ENCODE data around the gene TIMM44. TPM values are rescaled to one million over a fixed set of nuclear protein-coding genes. Genes with fewer than 3 reads are reported as not detected.

Gene TIMM44
- total and polyA plus RNA-seq, 8 donors, result 19.8 to 83.1 (median 27.0) TPM

GRCh38 chr19:7879836-7880235 lies 63.6 kb downstream of the TIMM44 start:
- TF ChIP-seq, protein P1, sequence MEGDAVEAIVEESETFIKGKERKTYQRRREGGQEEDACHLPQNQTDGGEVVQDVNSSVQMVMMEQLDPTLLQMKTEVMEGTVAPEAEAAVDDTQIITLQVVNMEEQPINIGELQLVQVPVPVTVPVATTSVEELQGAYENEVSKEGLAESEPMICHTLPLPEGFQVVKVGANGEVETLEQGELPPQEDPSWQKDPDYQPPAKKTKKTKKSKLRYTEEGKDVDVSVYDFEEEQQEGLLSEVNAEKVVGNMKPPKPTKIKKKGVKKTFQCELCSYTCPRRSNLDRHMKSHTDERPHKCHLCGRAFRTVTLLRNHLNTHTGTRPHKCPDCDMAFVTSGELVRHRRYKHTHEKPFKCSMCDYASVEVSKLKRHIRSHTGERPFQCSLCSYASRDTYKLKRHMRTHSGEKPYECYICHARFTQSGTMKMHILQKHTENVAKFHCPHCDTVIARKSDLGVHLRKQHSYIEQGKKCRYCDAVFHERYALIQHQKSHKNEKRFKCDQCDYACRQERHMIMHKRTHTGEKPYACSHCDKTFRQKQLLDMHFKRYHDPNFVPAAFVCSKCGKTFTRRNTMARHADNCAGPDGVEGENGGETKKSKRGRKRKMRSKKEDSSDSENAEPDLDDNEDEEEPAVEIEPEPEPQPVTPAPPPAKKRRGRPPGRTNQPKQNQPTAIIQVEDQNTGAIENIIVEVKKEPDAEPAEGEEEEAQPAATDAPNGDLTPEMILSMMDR (IDR thresholded peaks at IDR 0.05), result no peak
- ATAC-seq, result no peak
- Histone ChIP-seq H3K27ac (no peak overlapping the region), H3K4me1 (no peaks in the 10 kb centered on the region), H3K27me3 (no peaks in the 10 kb centered on the region), H3K9me3 (no peaks in the 10 kb centered on the region), H3K4me3 (no peak overlapping the region), H3K36me3 (no peaks in the 10 kb centered on the region)
- 77 to 85% methylated on average over 19 of the region's 19 CpGs for WGBS, 2 donors
- intact Hi-C loops (cut with DNase I), result no loop called here
- DNase-seq, result no peak
- no peak for FAIRE-seq

DNA sequence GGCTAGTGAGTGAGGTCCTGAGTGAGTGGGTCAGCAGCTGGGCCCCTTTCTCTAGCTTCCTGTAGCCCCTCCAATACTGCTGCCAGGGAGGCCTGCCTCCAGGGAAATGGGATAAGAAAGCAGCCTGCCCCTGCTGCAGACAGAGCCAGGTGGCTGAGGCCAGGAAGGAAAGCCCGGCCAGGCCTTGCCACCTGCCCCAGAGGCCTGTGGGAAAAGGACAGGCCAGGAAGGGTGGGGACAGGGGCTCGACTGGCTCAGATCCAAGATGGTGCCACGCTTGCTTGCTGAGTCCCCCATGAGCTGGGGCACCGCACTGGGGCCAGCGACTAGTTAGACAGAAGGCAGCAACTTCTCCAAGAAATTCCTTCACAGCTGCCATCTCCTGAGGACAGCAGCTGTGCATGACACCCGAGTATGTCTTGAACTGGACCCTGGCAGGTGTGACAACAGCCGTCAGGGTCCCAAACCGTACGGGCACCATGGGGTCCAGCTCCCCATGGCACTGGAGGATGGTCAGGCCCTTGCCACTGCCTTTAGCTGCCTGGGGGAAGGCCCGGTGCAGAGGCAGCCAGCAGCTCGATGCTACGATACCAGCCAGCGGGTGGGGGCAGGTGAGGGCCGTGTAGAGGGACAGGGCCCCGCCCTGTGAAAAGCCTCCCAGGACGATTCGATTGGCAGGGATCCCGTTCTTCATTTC lies 64.2 kb downstream of the TIMM44 start:
- ATAC-seq, result no peak
- TF ChIP-seq, protein P1 (IDR thresholded peaks at IDR 0.05), result no peak
- intact Hi-C loops (cut with DNase I), result no loop called here
- peak in 1 of 6 donors; percentile 41 for DNase-seq
- no peak for FAIRE-seq
- 68 to 70% methylated on average over 18 of the region's 18 CpGs for WGBS, 2 donors
- Histone ChIP-seq H3K4me1 (no peaks in the 10 kb centered on the region), H3K4me3 (no peak overlapping the region), H3K9me3 (no peaks in the 10 kb centered on the region), H3K27me3 (no peaks in the 10 kb centered on the region), H3K36me3 (no peaks in the 10 kb centered on the region), H3K27ac (no peak overlapping the region)

DNA sequence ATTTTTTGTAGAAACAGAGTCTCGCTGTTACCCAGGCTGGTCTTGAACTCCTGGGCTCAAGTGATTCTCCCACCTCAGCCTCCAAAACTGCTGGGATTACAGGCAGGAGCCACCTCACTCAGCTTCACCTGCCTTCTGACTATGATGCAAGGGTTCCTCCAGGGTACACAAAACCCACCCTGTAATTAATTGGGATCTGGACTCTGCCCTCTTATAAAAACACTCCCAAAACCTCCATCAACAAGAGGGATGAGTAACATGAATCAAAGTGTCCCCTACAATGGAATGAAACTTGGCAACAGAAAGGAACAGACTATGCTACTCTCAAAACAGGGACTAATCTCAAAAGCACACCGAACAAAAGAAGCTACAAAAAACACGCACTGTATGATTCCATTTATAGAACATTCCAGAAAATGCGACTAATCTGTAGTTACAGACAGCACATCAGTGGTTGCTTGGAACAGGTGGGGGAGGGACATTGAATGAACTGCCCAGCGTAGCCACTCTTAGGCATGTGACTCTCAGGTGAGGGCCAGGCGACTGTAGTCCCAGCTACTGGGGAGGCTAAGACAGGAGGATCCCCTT lies 66.1 kb downstream of the TIMM44 start:
- DNase-seq (no peak), FAIRE-seq (no peak), ATAC-seq (no peak)
- Histone ChIP-seq H3K27me3 (no peaks in the 10 kb centered on the region), H3K27ac (no peak overlapping the region), H3K9me3 (no peaks in the 10 kb centered on the region), H3K36me3 (no peaks in the 10 kb centered on the region), H3K4me1 (no peaks in the 10 kb centered on the region), H3K4me3 (no peak overlapping the region)
- intact Hi-C loops (cut with DNase I), result no loop called here
- TF ChIP-seq, protein P1 (IDR thresholded peaks at IDR 0.05), result no peak
- 62 to 77% methylated on average over 6 of the region's 6 CpGs for WGBS, 2 donors

Other genes starting within 250 kb of the TIMM44 start
- gene FCER2, start 241.5 kb downstream of the TIMM44 start, total RNA-seq, result under 1 TPM in 2 of 6 donors, not detected in 4; 0.19 to 0.51 TPM
- under 1 TPM in 1 of 2 donors, not detected in 1; 0.08 TPM for gene FCER2, start 241.5 kb downstream of the TIMM44 start, polyA plus RNA-seq
- 1 to 10 TPM in 1 of 6 donors, under 1 TPM in 2, not detected in 3; 0.16 to 1.1 (median 0.90) TPM for gene CLEC4G, start 211.6 kb downstream of the TIMM44 start, total RNA-seq
- gene CLEC4G, start 211.6 kb downstream of the TIMM44 start, polyA plus RNA-seq, result under 1 TPM; 0.09 to 0.68 TPM
- 1 to 10 TPM in 3 of 6 donors, under 1 TPM in 3; 0.23 to 7.0 (median 1.5) TPM for gene CD209, start 196.1 kb downstream of the TIMM44 start, total RNA-seq
- gene CD209, start 196.1 kb downstream of the TIMM44 start, polyA plus RNA-seq, result under 1 TPM; 0.19 to 0.49 TPM
- gene CLEC4M, start 180.4 kb downstream of the TIMM44 start, total RNA-seq, result not detected
- gene CLEC4M, start 180.4 kb downstream of the TIMM44 start, polyA plus RNA-seq, result not detected
- 1 to 10 TPM; 3.0 to 5.2 (median 4.6) TPM for gene EVI5L, start 113.4 kb downstream of the TIMM44 start, total RNA-seq
- gene EVI5L, start 113.4 kb downstream of the TIMM44 start, polyA plus RNA-seq, result 1 to 10 TPM; 7.6 to 9.1 TPM
- 1 to 10 TPM; 1.6 to 2.1 (median 1.8) TPM for gene PRR36, start 69.3 kb downstream of the TIMM44 start, total RNA-seq
- gene PRR36, start 69.3 kb downstream of the TIMM44 start, polyA plus RNA-seq, result 1 to 10 TPM; 2.8 to 3.1 TPM
- 1 to 10 TPM; 4.6 to 6.1 (median 5.0) TPM for gene LRRC8E, start 55.2 kb downstream of the TIMM44 start, total RNA-seq
- gene LRRC8E, start 55.2 kb downstream of the TIMM44 start, polyA plus RNA-seq, result 1 to 10 TPM; 2.6 to 3.2 TPM
- gene MAP2K7, start 39.8 kb downstream of the TIMM44 start, total RNA-seq, result 10 to 100 TPM; 13.9 to 21.0 (median 16.1) TPM
- 10 to 100 TPM; 21.6 to 45.3 TPM for gene MAP2K7, start 39.8 kb downstream of the TIMM44 start, polyA plus RNA-seq
- gene TGFBR3L, start 28.8 kb downstream of the TIMM44 start, total RNA-seq, result 1 to 10 TPM in 1 of 6 donors, under 1 TPM in 4, not detected in 1; 0.16 to 1.1 (median 0.52) TPM
- 1 to 10 TPM in 1 of 2 donors, not detected in 1; 2.2 TPM for gene TGFBR3L, start 28.8 kb downstream of the TIMM44 start, polyA plus RNA-seq
- gene SNAPC2, start 23.3 kb downstream of the TIMM44 start, total RNA-seq, result 10 to 100 TPM in 1 of 6 donors, 1 to 10 TPM in 5; 4.9 to 11.3 (median 6.7) TPM
- gene SNAPC2, start 23.3 kb downstream of the TIMM44 start, polyA plus RNA-seq, result 10 to 100 TPM; 10.6 to 12.0 TPM
- gene CTXN1, start 17.5 kb downstream of the TIMM44 start, total RNA-seq, result 1 to 10 TPM in 4 of 6 donors, under 1 TPM in 2; 0.67 to 5.1 (median 1.5) TPM
- gene CTXN1, start 17.5 kb downstream of the TIMM44 start, polyA plus RNA-seq, result 1 to 10 TPM; 1.7 to 2.3 TPM
- 10 to 100 TPM; 17.9 to 38.4 (median 28.7) TPM for gene ELAVL1, start 62.0 kb upstream of the TIMM44 start, total RNA-seq
- gene ELAVL1, start 62.0 kb upstream of the TIMM44 start, polyA plus RNA-seq, result 10 to 100 TPM in 1 of 2 donors, 1 to 10 TPM in 1; 6.6 to 18.2 TPM
- not detected for gene CCL25, start 109.1 kb upstream of the TIMM44 start, total RNA-seq
- under 1 TPM in 1 of 2 donors, not detected in 1; 0.19 TPM for gene CCL25, start 109.1 kb upstream of the TIMM44 start, polyA plus RNA-seq
- under 1 TPM in 4 of 6 donors, not detected in 2; under 0.01 to 0.20 (median 0.06) TPM for gene FBN3, start 205.9 kb upstream of the TIMM44 start, total RNA-seq
- gene FBN3, start 205.9 kb upstream of the TIMM44 start, polyA plus RNA-seq, result under 1 TPM; 0.02 to 0.04 TPM

Data from pancreas (tissue), 10 donors.